Stomach (tissue), 9 donors: Measurements from ENCODE around the gene IQSEC3. TPM values are rescaled to one million over a fixed set of nuclear protein-coding genes. Genes with fewer than 3 reads are reported as not detected.

Experiments used
- DNase-seq, 2 donors: peaks; one replicate each; pipeline versions ENCODE4 v3.0.0 to v3.0.0-alpha.2; 2013 to 2019
- H3K27ac ChIP-seq, 5 donors: fragments of 200-600 bp in 4 of 5; sonication (generic) in 4 of 5; one replicate each; pipeline ENCODE4 v1.5.1; 2013 to 2019; ENCODE audit warnings: mild to moderate bottlenecking in 1 of 5, moderate library complexity in 1 of 5
- H3K27me3 ChIP-seq, 3 donors: fragments of 200-600 bp; sonication (generic); one replicate each; pipeline ENCODE4 v1.5.1; 2017 to 2019; ENCODE audit warnings: mixed run types in 1 of 3
- H3K36me3 ChIP-seq, 4 donors: fragments of 200-600 bp; sonication (generic); 1 replicate in 3 of 4; 2 replicates in 1 of 4; pipeline ENCODE4 v1.5.1; 2016 to 2019
- H3K4me1 ChIP-seq, 4 donors: fragments of 200-600 bp; sonication (generic); one replicate each; pipeline ENCODE4 v1.5.1; 2016 to 2019
- H3K4me3 ChIP-seq, 4 donors: fragments of 200-600 bp; sonication (generic) in 3 of 4; one replicate each; pipeline ENCODE4 v1.5.1; 2016 to 2019; ENCODE audit warnings: mild to moderate bottlenecking in 1 of 4
- H3K9me3 ChIP-seq, 4 donors: fragments of 200-600 bp; sonication (generic); one replicate each; pipeline ENCODE4 v1.5.1; 2016 to 2019
- CTCF ChIP-seq, 7 experiments: fragments of 450-650 bp in 4 of 7; fragments of 200-600 bp in 3 of 7; sonication (generic) in 3 of 7; IDR thresholded peaks; one replicate each; pipeline ENCODE4 v1.5.1; 2016 to 2019; ENCODE audit warnings: antibody characterized with exemption in 7 of 7, control low read depth in 2 of 7, mild to moderate bottlenecking in 1 of 7
- EP300 ChIP-seq: sonication (generic); formaldehyde crosslinking; IDR thresholded peaks from one replicate; pipeline ENCODE4 v1.6.1; 2017; ENCODE audit warnings: antibody characterized with exemption
- POLR2A ChIP-seq, 4 donors: fragments of 450-650 bp; IDR thresholded peaks; one replicate each; pipeline ENCODE4 v1.6.1; 2016; ENCODE audit warnings: antibody characterized with exemption in 4 of 4, control low read depth in 2 of 4, mild to moderate bottlenecking in 1 of 4, moderate library complexity in 1 of 4
- POLR2AphosphoS5 ChIP-seq, 3 donors: sonication (generic); formaldehyde crosslinking; IDR thresholded peaks; one replicate each; pipeline ENCODE4 v1.6.1; 2016; ENCODE audit warnings: antibody characterized with exemption in 3 of 3
- WGBS, 5 donors: extraction: QIAGEN DNeasy Blood & Tissue Kit in 3 of 5; methylation state at CpG; one replicate each; pipeline versions ENCODE4 v1.1.5 to v1.1.7; 2013 to 2018; 5-methylcytosine and 5-hydroxymethylcytosine counted together
- intact Hi-C: fragments of 100-400 bp; cut with DNase I; formaldehyde crosslinking; loops from one replicate; pipeline ENCODE4 v1.15.1; 2023; ENCODE audit warnings: low total_unique reads
- polyA plus RNA-seq, 3 donors: library from polyadenylated mRNA; stranded (reverse); fragments of 200-250 nt; gene quantifications; one replicate each; pipeline ENCODE4 v1.2.3, GENCODE V29; 2013
- total RNA-seq, 5 donors: library from RNA; depleted of rRNA; stranded (reverse); fragments of >200 nt; gene quantifications; one replicate each; pipeline versions ENCODE4 v1.1.0 to v1.2.3, GENCODE V29; 2014 to 2016
- donor health status: healthy with polysubstance abuse.
- donor health status: Bipolar disorder and iron deficiency.
- donor health status: healthy.

The IQSEC3 gene
- total and polyA plus RNA-seq, 8 donors, result 0.08 to 1.7 (median 0.87) TPM; not detected in 2

DNA sequence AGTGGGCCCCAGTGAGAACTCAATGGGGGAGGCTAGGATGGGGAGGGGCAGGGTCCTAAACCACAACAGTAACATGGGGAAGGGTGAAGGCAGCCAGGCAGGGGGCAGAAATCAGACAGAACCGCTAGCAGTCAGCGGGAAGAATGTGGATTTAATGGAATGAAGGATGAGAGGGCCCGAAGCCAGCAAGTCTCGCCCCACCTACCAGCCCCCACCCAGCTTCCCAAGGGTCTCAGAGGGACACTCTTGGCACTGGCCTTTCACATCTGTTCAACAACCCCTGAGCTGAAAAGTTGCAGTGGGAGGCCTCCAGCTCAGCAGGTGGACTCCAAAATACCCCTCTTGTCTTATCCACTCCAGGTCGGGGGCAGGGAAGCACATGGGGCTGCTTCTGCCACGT is 153.9 kb downstream of the IQSEC3 start:
- peaks cover 0 to 46% (median 8%) of the 10 kb centered on the region in 3 donors for H3K27me3 ChIP-seq
- intact Hi-C loops, result no loop called here
- no peak for TF ChIP-seq POLR2A (IDR thresholded peaks at IDR 0.05)
- TF ChIP-seq POLR2AphosphoS5 (IDR thresholded peaks at IDR 0.05), result no peak
- no peak for TF ChIP-seq CTCF (IDR thresholded peaks at IDR 0.05)
- TF ChIP-seq EP300, result no peak
- H3K4me1 ChIP-seq, result no peaks in the 10 kb centered on the region
- no peaks in the 10 kb centered on the region for H3K9me3 ChIP-seq
- H3K4me3 ChIP-seq, result no peak overlapping the region
- WGBS, 5 donors, result 69 to 80% (median 73%) methylated on average over 2 to 6 of the region's 6 CpGs
- H3K36me3 ChIP-seq, result no peaks in the 10 kb centered on the region
- DNase-seq, result no peak
- H3K27ac ChIP-seq, result no peak overlapping the region

GRCh38 chr12:220946-221550 is 154.5 kb downstream of the IQSEC3 start:
- WGBS, 5 donors, result 84 to 94% (median 88%) methylated on average over 12 to 19 of the region's 19 CpGs
- DNase-seq, result no peak

GRCh38 chr12:221736-222135 is 155.2 kb downstream of the IQSEC3 start:
- H3K9me3 ChIP-seq, result no peaks in the 10 kb centered on the region
- no peaks in the 10 kb centered on the region for H3K36me3 ChIP-seq
- peaks cover 0 to 50% (median 8%) of the 10 kb centered on the region in 3 donors for H3K27me3 ChIP-seq
- DNase-seq, result no peak
- intact Hi-C loops, result no loop called here
- H3K4me1 ChIP-seq, result no peaks in the 10 kb centered on the region
- 67 to 79% (median 77%) methylated on average over 6 of the region's 6 CpGs for WGBS, 5 donors
- TF ChIP-seq POLR2AphosphoS5 (IDR thresholded peaks at IDR 0.05) (no peak), CTCF (IDR thresholded peaks at IDR 0.05) (no peak), EP300 (no peak), POLR2A (IDR thresholded peaks at IDR 0.05) (no peak)
- no peak overlapping the region for H3K27ac ChIP-seq
- H3K4me3 ChIP-seq, result no peak overlapping the region

More at GRCh38 chr12:220946-221550, 154.5 kb downstream of the IQSEC3 start:
- Histone ChIP-seq H3K36me3 (no peaks in the 10 kb centered on the region), H3K4me3 (no peak overlapping the region), H3K4me1 (no peaks in the 10 kb centered on the region), H3K27ac (no peak overlapping the region), H3K27me3 (peaks cover 0 to 46% (median 8%) of the 10 kb centered on the region in 3 donors), H3K9me3 (no peaks in the 10 kb centered on the region)
- TF ChIP-seq CTCF (IDR thresholded peaks at IDR 0.05) (no peak), POLR2A (IDR thresholded peaks at IDR 0.05) (no peak), EP300 (no peak), POLR2AphosphoS5 (IDR thresholded peaks at IDR 0.05) (no peak)
- intact Hi-C loops, result no loop called here

GRCh38 chr12:223841-224240 is 157.3 kb downstream of the IQSEC3 start:
- Histone ChIP-seq H3K4me1 (no peaks in the 10 kb centered on the region), H3K27me3 (peaks cover 0 to 50% (median 8%) of the 10 kb centered on the region in 3 donors), H3K9me3 (no peaks in the 10 kb centered on the region), H3K4me3 (no peak overlapping the region), H3K36me3 (no peaks in the 10 kb centered on the region), H3K27ac (no peak overlapping the region)
- intact Hi-C loops, result no loop called here
- TF ChIP-seq POLR2A (IDR thresholded peaks at IDR 0.05), result no peak
- no peak for TF ChIP-seq EP300
- TF ChIP-seq POLR2AphosphoS5 (IDR thresholded peaks at IDR 0.05), result no peak
- TF ChIP-seq CTCF (IDR thresholded peaks at IDR 0.05), result no peak
- 70 to 86% (median 80%) methylated on average over 6 to 11 of the region's 11 CpGs for WGBS, 5 donors
- DNase-seq, result no peak
